Endothelial cell of umbilical vein (primary cell): ENCODE measurements around the gene MAP3K14. TPM values are rescaled to one million over a fixed set of nuclear protein-coding genes. Genes with fewer than 3 reads are reported as not detected.
"Not testable (repeated sequence)": the region's sequence is repeated elsewhere in the genome, so short reads cannot be mapped to it uniquely, and the experiment has no call there.

Source experiments
- BruUV-seq: library from RNA; stranded (reverse); fragments of 400-500 nt; replicated peaks from 2 replicates; lab custom pipeline; 2021; lab: Mats Ljungman, UMichigan
- CTCF ChIA-PET: fragments of 300-600, 350-600 bp; sonication (Branson Sonifier 250); formaldehyde crosslinking; loops from one replicate; lab custom pipeline; 2021; ENCODE audit warnings: antibody characterized with exemption, inconsistent platforms; lab: Charles Lee
- POLR2A ChIA-PET: fragments of 300-600, 350-600 bp; sonication (Branson Sonifier 250); formaldehyde crosslinking; loops from one replicate; lab custom pipeline; 2021; ENCODE audit warnings: antibody characterized with exemption, inconsistent platforms; lab: Charles Lee
- DNase-seq: peaks from one replicate; pipeline ENCODE4 v3.0.0-alpha.2; 2011; ENCODE audit warnings: low read depth, low spot score
- FAIRE-seq: peaks from 2 replicates; lab custom pipeline; 2011; peaks lifted over from hg19 to GRCh38; lab: Jason Lieb, UNC
- H2AFZ ChIP-seq: 2 replicates; pipeline ENCODE4 v1.6.0; 2012; ENCODE audit warnings: low read depth, low read length, control low read depth, inconsistent platforms
- H3K27ac ChIP-seq: 2 replicates; pipeline ENCODE4 v1.5.1; 2011; ENCODE audit warnings: low read depth, mild to moderate bottlenecking, control low read depth, low read length, moderate library complexity; ENCODE audit not compliant: insufficient read depth
- H3K27me3 ChIP-seq, 2 experiments: 2 replicates each; pipeline versions ENCODE4 v1.6.0 to v1.6.1; 2011; ENCODE audit warnings: low read length in 2 of 2, mixed read lengths in 1 of 2; ENCODE audit not compliant: control insufficient read depth in 2 of 2, insufficient read depth in 2 of 2
- H3K36me3 ChIP-seq, 2 experiments: 2 replicates in 1 of 2; 3 replicates in 1 of 2; pipeline ENCODE4 v1.5.1; 2011; ENCODE audit warnings: low read length in 2 of 2, mild to moderate bottlenecking in 1 of 2, moderate library complexity in 1 of 2; ENCODE audit not compliant: control insufficient read depth in 2 of 2, insufficient read depth in 2 of 2; ENCODE audit errors: extremely low read depth in 1 of 2
- H3K4me1 ChIP-seq: 3 replicates; pipeline ENCODE4 v1.5.1; 2011; ENCODE audit warnings: mild to moderate bottlenecking, low read length; ENCODE audit not compliant: control insufficient read depth, insufficient read depth; ENCODE audit errors: extremely low read depth
- H3K4me2 ChIP-seq: 2 replicates; pipeline ENCODE4 v1.6.1; 2011; ENCODE audit warnings: low read length, control low read depth, mixed read lengths; ENCODE audit not compliant: insufficient read depth
- H3K4me3 ChIP-seq, 3 experiments: fragments of 200-600 bp in 1 of 3; sonication (generic), shearing (Covaris generic) in 1 of 3; replicated peaks in 1 of 3; 2 replicates each; pipeline ENCODE4 v1.5.1; 2011 to 2016; ENCODE audit warnings: control low read depth in 3 of 3, low read length in 3 of 3, mild to moderate bottlenecking in 2 of 3, inconsistent platforms in 1 of 3, low read depth in 1 of 3, moderate library complexity in 1 of 3; ENCODE audit not compliant: insufficient read depth in 1 of 3
- H3K79me2 ChIP-seq: 2 replicates; pipeline ENCODE4 v1.6.0; 2012; ENCODE audit warnings: low read length, inconsistent platforms; ENCODE audit not compliant: control insufficient read depth, insufficient read depth
- H3K9ac ChIP-seq: replicated peaks from 2 replicates; pipeline ENCODE3; 2011; ENCODE audit warnings: low read length, control low read depth; ENCODE audit not compliant: insufficient read depth; ENCODE audit errors: extremely low read depth
- H3K9me1 ChIP-seq: replicated peaks from 3 replicates; pipeline ENCODE4 v1.6.0; 2011; ENCODE audit warnings: mild to moderate bottlenecking, low read length; ENCODE audit not compliant: control insufficient read depth, insufficient read depth; ENCODE audit errors: extremely low read depth
- H3K9me3 ChIP-seq: replicated peaks from 2 replicates; pipeline ENCODE4 v1.5.1; 2012; ENCODE audit warnings: low read length, inconsistent platforms; ENCODE audit not compliant: control insufficient read depth, insufficient read depth
- H4K20me1 ChIP-seq: replicated peaks from 2 replicates; pipeline ENCODE3; 2011; ENCODE audit warnings: mild to moderate bottlenecking, low read length; ENCODE audit not compliant: control insufficient read depth, insufficient read depth; ENCODE audit errors: extremely low read depth
- EZH2 ChIP-seq: IDR thresholded peaks from 2 replicates; pipeline ENCODE4 v1.6.1; 2012; ENCODE audit warnings: borderline replicate concordance, low read depth, mild to moderate bottlenecking, moderate library complexity, low read length, inconsistent platforms; ENCODE audit not compliant: severe bottlenecking
- FOS ChIP-seq: IDR thresholded peaks from 2 replicates; pipeline ENCODE4 v1.6.1; 2011; ENCODE audit warnings: mild to moderate bottlenecking, low read length, moderate library complexity, borderline replicate concordance; ENCODE audit not compliant: insufficient read depth
- GATA2 ChIP-seq: IDR thresholded peaks from 2 replicates; pipeline ENCODE4 v1.7.0; 2011; ENCODE audit warnings: low read depth, mild to moderate bottlenecking, moderate library complexity, mixed read lengths, low read length; ENCODE audit not compliant: insufficient read length, insufficient read depth
- JUN ChIP-seq: IDR thresholded peaks from 2 replicates; pipeline ENCODE4 v1.6.1; 2011; ENCODE audit warnings: borderline replicate concordance, low read depth; ENCODE audit not compliant: insufficient read length, insufficient read depth
- MYC ChIP-seq: IDR thresholded peaks from one replicate; pipeline ENCODE4 v1.6.1; 2011; ENCODE audit warnings: mild to moderate bottlenecking, low read depth, low read length
- POLR2A ChIP-seq: IDR thresholded peaks from 2 replicates; pipeline ENCODE4 v1.6.1; 2012; ENCODE audit warnings: low read depth, mild to moderate bottlenecking, control low read depth, low read length
- POLR2AphosphoS5 ChIP-seq: IDR thresholded peaks from 2 replicates; pipeline ENCODE4 v1.6.1; 2012; ENCODE audit warnings: low read depth, mild to moderate bottlenecking, control low read depth, low read length, moderate library complexity; ENCODE audit not compliant: insufficient read depth
- dilution Hi-C: fragments of 300-500 bp; cut with MboI; formaldehyde crosslinking; loops from one replicate; pipeline ENCODE4 v1.15.0; 2019; ENCODE audit warnings: low sequenced_read_pairs; ENCODE audit not compliant: extremely low pct_ligation_motif_present
- intact Hi-C: fragments of 100-400 bp; cut with micrococcal nuclease; formaldehyde crosslinking; loops from one replicate; pipeline ENCODE4 v1.10.0; 2022
- polyA plus RNA-seq, 4 experiments: library from polyadenylated mRNA; depleted of rRNA in 3 of 4; stranded (reverse) in 3 of 4; unstranded in 1 of 4; fragments of >200 nt; gene quantifications; 2 replicates each; pipeline versions ENCODE4 v1.2.1 to v1.2.3, GENCODE V29; 2011 to 2012; ENCODE audit warnings: missing spikeins in 1 of 4
- total RNA-seq: library from RNA; stranded (reverse); gene quantifications from 2 replicates; pipeline ENCODE4 v1.2.3, GENCODE V29; 2021
- TF ChIP-seq, protein P1 (sequence below), 2 donors: IDR thresholded peaks; 1 replicate in 1 of 2; 2 replicates in 1 of 2; pipeline ENCODE4 v1.5.1; 2011; ENCODE audit warnings: low read length in 2 of 2, mild to moderate bottlenecking in 2 of 2, moderate library complexity in 2 of 2, control low read depth in 1 of 2, inconsistent platforms in 1 of 2, low read depth in 1 of 2; ENCODE audit not compliant: insufficient read depth in 1 of 2; ENCODE audit errors: extremely low read depth in 1 of 2
- TF ChIP-seq, protein P2 (sequence below): IDR thresholded peaks from 2 replicates; pipeline ENCODE4 v1.6.1; 2011; ENCODE audit not compliant: insufficient read depth, insufficient read length

MAP3K14 gene
- total and polyA plus RNA-seq, 2 donors (not counting 3 experiments of a cell fraction or from before 2014, with no cell fraction given) = 5.4 to 9.8 TPM

DNA sequence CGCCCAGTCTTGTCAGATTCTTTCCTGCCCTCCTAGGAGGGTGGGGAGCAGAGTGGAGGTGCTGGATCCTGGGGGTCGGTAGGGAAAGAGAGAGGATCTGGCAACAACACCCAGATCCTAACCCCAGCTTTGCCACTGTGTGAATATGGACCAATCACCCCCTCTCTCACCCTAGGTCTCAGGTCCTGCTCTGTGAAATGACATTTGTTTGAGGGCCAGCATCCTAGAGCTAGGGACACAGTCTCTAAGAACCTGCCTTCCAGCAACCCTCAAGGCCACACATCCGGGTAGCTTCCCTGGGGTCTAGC is 28.4 kb upstream of the MAP3K14 start:
- CTCF ChIA-PET = interaction anchor here (1.0 to 1.3 kb wide), 5 partner anchors 14 to 68 kb away, joined by 3 to 6 read pairs (median 3); no protein-coding TSS in a partner anchor
- BruUV-seq = no TSS peak
- Histone ChIP-seq H3K27ac (no peak overlapping the region), H3K27me3 (no peaks in the 10 kb centered on the region), H3K4me1 (peaks cover 15% of the 10 kb centered on the region), H3K4me3 (no peak overlapping the region), H3K9ac (no peak overlapping the region), H3K9me1 (no peaks in the 10 kb centered on the region), H3K79me2 (no peaks in the 10 kb centered on the region), H3K4me2 (no peak overlapping the region), H4K20me1 (no peaks in the 10 kb centered on the region), H2AFZ (peak overlapping the region; percentile 56), H3K9me3 (no peaks in the 10 kb centered on the region), H3K36me3 (no peaks in the 10 kb centered on the region)
- dilution Hi-C loops (no loop called here), intact Hi-C loops (no loop called here)
- TF ChIP-seq, protein P1, sequence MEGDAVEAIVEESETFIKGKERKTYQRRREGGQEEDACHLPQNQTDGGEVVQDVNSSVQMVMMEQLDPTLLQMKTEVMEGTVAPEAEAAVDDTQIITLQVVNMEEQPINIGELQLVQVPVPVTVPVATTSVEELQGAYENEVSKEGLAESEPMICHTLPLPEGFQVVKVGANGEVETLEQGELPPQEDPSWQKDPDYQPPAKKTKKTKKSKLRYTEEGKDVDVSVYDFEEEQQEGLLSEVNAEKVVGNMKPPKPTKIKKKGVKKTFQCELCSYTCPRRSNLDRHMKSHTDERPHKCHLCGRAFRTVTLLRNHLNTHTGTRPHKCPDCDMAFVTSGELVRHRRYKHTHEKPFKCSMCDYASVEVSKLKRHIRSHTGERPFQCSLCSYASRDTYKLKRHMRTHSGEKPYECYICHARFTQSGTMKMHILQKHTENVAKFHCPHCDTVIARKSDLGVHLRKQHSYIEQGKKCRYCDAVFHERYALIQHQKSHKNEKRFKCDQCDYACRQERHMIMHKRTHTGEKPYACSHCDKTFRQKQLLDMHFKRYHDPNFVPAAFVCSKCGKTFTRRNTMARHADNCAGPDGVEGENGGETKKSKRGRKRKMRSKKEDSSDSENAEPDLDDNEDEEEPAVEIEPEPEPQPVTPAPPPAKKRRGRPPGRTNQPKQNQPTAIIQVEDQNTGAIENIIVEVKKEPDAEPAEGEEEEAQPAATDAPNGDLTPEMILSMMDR (IDR thresholded peaks at IDR 0.05; ENCODE audit: extremely low read depth in 1 of 2, insufficient read depth in 1 of 2, low read depth in 1 of 2, low read length in 2 of 2) = no peak
- TF ChIP-seq EZH2 (no peak), FOS (no peak), POLR2A (no peak), GATA2 (no peak), JUN (no peak), POLR2AphosphoS5 (no peak), MYC (no peak)
- TF ChIP-seq, protein P2, sequence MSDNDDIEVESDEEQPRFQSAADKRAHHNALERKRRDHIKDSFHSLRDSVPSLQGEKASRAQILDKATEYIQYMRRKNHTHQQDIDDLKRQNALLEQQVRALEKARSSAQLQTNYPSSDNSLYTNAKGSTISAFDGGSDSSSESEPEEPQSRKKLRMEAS = no peak
- DNase-seq = no peak
- no peak for FAIRE-seq
- POLR2A ChIA-PET = no interaction called here

DNA sequence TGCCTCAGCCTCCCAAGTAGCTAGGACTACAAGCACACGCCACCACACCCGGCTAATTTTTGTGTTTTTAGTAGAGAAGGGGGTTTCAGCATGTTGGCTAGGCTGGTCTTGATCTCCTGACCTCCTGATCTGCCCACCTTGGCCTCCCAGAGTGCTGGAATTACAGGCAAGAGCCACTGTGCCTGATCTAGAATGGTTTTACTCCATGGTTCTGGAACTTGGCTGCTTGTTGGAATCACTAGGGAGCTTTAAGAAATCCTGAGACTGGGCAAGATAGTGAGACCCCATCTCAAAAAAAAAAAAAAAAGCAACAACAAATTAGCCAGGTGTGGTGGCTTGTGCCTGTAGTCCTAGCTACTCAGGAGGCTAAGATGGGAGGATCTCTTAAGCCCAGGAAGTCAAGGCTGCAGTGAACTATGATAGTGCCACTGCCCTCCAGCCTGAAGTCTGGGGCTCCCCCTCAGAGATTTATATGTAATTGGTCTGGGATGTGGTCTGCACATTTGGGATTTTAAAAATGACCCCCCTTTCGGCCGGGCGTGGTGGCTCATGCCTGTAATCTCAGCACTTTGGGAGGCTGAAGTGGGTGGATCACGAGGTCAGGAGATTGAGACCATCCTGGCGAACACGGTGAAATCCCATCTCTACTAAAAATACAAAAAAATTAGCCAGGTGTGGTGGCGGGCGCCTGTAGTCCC is 27.3 kb upstream of the MAP3K14 start:
- FAIRE-seq, H3K4me3 ChIP-seq, H3K36me3 ChIP-seq, H3K9me1 ChIP-seq, POLR2A ChIA-PET, H3K27me3 ChIP-seq, DNase-seq, BruUV-seq, H3K9ac ChIP-seq, H2AFZ ChIP-seq, H3K9me3 ChIP-seq, CTCF ChIA-PET, intact Hi-C loops, H3K79me2 ChIP-seq, H3K27ac ChIP-seq, H4K20me1 ChIP-seq, H3K4me2 ChIP-seq, dilution Hi-C loops: not testable (repeated sequence)
- H3K4me1 ChIP-seq = peaks cover 16% of the 10 kb centered on the region
